Measurements from ENCODE around the gene ZBTB8B. TPM values are rescaled to one million over a fixed set of nuclear protein-coding genes. Genes with fewer than 3 reads are reported as not detected.
"Not testable (repeated sequence)": the region's sequence is repeated elsewhere in the genome, so short reads cannot be mapped to it uniquely, and the experiment has no call there.

Gene ZBTB8B
- total RNA-seq, 4 donors from 2014 or later: 0.13 to 0.19 TPM; not detected in 2

DNA sequence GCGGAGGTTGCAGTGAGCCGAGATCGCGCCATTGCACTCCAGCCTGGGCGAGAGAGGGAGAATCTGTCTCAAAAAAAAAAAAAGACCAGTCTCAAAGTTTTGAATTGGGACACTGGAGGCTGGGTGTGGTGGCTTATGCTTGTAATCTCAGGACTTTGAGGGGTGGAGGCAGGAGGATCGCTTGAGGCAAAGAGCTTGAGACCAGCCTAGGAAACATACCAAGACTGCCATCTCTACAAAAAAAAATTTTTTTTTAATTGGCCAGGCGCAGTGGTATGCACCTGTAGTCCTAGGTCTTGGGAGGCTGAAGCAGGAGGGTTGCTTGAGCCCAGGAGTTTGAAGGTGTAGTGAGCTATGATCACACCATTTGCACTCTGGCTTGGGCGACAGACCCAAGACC, 3.9 kb downstream of the ZBTB8B start:
- Histone ChIP-seq H3K27ac (no peak overlapping the region), H3K4me1 (peaks cover 0 to 15% (median 6%) of the 10 kb centered on the region in 4 donors), H3K27me3 (peaks cover 0 to 11% of the 10 kb centered on the region in 2 donors), H3K36me3 (no peaks in the 10 kb centered on the region), H3K4me3 (no peak overlapping the region), H3K9me3 (no peaks in the 10 kb centered on the region)
- TF ChIP-seq POLR2A (IDR thresholded peaks at IDR 0.05): no peak
- TF ChIP-seq, protein P1, sequence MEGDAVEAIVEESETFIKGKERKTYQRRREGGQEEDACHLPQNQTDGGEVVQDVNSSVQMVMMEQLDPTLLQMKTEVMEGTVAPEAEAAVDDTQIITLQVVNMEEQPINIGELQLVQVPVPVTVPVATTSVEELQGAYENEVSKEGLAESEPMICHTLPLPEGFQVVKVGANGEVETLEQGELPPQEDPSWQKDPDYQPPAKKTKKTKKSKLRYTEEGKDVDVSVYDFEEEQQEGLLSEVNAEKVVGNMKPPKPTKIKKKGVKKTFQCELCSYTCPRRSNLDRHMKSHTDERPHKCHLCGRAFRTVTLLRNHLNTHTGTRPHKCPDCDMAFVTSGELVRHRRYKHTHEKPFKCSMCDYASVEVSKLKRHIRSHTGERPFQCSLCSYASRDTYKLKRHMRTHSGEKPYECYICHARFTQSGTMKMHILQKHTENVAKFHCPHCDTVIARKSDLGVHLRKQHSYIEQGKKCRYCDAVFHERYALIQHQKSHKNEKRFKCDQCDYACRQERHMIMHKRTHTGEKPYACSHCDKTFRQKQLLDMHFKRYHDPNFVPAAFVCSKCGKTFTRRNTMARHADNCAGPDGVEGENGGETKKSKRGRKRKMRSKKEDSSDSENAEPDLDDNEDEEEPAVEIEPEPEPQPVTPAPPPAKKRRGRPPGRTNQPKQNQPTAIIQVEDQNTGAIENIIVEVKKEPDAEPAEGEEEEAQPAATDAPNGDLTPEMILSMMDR (IDR thresholded peaks at IDR 0.05): no peak
- no peak for DNase-seq

DNA sequence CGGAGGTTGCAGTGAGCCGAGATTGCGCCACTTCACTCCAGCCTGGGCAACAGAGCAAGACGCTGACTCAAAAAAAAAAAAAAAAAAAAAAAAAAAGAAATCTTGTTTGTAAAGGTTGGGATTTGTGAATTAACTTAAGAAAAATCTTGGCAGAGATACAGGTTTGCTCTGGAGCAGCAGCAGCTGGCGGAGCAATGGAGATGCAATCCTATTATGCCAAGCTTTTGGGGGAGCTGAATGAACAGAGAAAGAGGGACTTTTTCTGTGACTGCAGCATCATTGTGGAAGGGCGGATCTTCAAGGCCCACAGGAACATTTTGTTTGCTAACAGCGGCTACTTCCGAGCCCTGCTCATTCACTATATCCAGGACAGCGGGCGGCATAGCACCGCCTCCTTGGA, 5.6 kb downstream of the ZBTB8B start:
- Histone ChIP-seq H3K4me1 (peaks cover 0 to under 1% (median 0%) of the 10 kb centered on the region in 4 donors), H3K36me3 (no peaks in the 10 kb centered on the region), H3K4me3 (no peak overlapping the region), H3K27ac (no peak overlapping the region), H3K9me3 (no peaks in the 10 kb centered on the region), H3K27me3 (peaks cover 0 to 5% of the 10 kb centered on the region in 2 donors)
- DNase-seq: no peak
- TF ChIP-seq POLR2A (IDR thresholded peaks at IDR 0.05): no peak
- TF ChIP-seq, protein P1 (IDR thresholded peaks at IDR 0.05): no peak

DNA sequence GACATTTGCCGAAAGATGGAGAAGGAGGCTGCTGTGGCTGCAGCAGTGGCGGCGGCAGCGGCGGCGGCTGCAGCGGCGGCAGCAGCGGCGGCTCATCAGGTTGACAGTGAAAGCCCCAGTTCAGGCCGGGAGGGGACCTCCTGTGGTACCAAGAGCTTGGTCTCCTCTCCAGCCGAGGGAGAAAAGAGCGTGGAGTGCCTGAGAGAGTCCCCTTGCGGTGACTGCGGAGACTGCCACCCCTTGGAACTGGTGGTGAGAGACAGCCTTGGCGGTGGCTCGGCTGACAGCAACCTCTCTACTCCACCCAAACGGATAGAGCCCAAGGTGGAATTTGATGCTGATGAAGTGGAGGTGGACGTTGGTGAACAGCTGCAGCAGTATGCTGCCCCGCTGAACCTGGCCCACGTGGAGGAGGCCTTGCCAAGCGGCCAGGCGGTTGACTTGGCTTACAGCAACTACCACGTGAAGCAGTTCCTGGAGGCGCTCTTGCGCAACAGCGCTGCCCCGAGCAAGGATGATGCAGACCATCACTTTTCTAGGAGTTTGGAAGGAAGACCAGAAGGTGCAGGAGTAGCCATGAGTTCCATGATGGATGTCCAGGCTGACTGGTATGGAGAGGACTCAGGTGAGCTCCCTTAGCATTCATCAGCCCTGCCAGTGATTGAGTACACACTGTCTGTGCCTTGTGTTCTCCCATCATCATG, 6.3 kb downstream of the ZBTB8B start:
- Histone ChIP-seq H3K9me3 (no peaks in the 10 kb centered on the region), H3K36me3 (no peaks in the 10 kb centered on the region), H3K27ac (no peak overlapping the region), H3K27me3 (peaks cover 0 to 7% of the 10 kb centered on the region in 2 donors), H3K4me3 (no peak overlapping the region), H3K4me1 (no peaks in the 10 kb centered on the region)
- no peak for DNase-seq
- TF ChIP-seq, protein P1 (IDR thresholded peaks at IDR 0.05): no peak
- no peak for TF ChIP-seq POLR2A (IDR thresholded peaks at IDR 0.05)

DNA sequence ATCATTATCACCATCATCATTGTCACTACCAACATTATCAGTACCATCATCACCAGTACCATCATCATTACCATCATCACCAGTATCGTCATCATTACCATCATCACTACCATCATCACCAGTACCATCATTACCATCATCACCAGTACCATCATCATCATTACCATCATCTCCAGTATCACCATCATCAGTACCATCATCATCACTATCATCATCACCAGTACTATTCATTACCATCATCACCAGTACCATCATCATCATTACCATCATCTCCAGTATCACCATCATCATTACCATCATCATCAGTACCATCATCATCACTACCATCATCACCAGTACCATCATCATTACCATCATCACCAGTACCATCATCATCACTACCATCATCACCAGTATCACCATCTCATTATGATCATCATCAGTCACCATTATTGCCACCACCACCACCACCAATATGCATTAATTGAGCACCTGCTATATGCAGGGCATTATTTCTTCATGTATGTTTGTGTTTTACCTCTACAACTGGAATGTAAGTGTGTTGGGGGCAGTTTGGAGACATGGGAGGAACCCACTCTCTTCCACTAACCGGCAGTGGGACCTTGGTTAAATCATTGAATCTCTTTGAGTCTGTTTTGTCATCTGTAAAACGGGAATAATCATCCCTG, 7.0 kb downstream of the ZBTB8B start:
- Histone ChIP-seq H3K36me3 (no peaks in the 10 kb centered on the region), H3K27me3 (peaks cover 0 to 4% of the 10 kb centered on the region in 2 donors), H3K4me3 (no peak overlapping the region), H3K27ac (no peak overlapping the region), H3K4me1 (no peaks in the 10 kb centered on the region), H3K9me3 (no peaks in the 10 kb centered on the region)
- no peak for TF ChIP-seq POLR2A (IDR thresholded peaks at IDR 0.05)
- TF ChIP-seq, protein P1 (IDR thresholded peaks at IDR 0.05): no peak
- no peak for DNase-seq

DNA sequence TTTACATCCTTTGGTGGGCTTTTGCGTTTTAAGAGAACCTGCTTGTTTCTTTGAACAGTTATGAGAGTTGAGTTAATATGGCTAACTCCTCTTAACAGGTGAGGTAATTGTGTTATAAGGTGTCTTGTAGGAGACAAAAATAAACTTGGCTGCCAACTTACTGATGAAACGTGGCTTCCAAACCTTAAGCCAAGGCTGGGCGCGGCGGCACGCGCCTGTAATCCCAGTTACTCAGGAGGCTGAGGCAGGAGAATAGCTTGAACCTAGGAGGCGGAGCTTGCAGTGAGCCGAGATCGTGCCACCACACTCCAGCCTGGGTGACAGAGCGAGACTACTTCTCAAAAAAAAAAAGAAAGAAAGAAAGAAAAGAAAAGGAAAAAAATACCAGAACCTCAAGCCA, 8.1 kb downstream of the ZBTB8B start:
- not testable (repeated sequence) for DNase-seq, H3K27me3 ChIP-seq, H3K9me3 ChIP-seq, H3K36me3 ChIP-seq, H3K27ac ChIP-seq, H3K4me3 ChIP-seq, H3K4me1 ChIP-seq

DNA sequence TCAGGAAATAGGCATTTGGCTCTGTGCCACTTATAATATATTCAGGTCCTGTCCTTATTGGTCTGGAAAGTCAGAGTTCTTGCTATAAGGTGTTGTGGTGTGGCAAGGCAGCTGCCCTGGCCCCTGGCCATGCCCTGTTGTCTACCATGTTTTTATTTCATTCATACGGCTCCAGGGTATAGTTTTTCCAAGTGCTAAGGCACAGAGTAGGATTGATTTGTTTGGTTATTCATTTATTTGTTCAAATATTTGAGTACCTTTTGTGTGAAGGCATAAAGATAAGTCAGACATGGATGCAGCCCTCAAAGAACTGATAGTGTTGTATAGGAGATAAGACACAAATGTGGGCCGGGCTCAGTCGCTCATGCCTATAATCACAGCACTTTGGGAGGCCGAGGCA, 10.1 kb downstream of the ZBTB8B start:
- H3K9me3 ChIP-seq: no peaks in the 10 kb centered on the region
- H3K4me1 ChIP-seq: no peaks in the 10 kb centered on the region
- no peak for DNase-seq
- no peak overlapping the region for H3K4me3 ChIP-seq
- peaks cover 0 to 3% of the 10 kb centered on the region in 2 donors for H3K27me3 ChIP-seq
- H3K36me3 ChIP-seq: no peaks in the 10 kb centered on the region
- no peak overlapping the region for H3K27ac ChIP-seq
- TF ChIP-seq, protein P1 (IDR thresholded peaks at IDR 0.05): no peak
- TF ChIP-seq POLR2A (IDR thresholded peaks at IDR 0.05): no peak
